NB4 (cell line): ENCODE results near the gene AADACL2.

ENCODE experiments used
- DNase-seq: peaks from one replicate; pipeline ENCODE4 v3.0.0; 2010; ENCODE audit warnings: low read depth
- H3K4me3 ChIP-seq: one replicate; pipeline ENCODE4 v1.5.1; 2011; ENCODE audit warnings: mild to moderate bottlenecking, low read depth, low read length, moderate library complexity
- CTCF ChIP-seq: IDR thresholded peaks from one replicate; pipeline ENCODE4 v1.5.1; 2012; ENCODE audit warnings: low read depth, low read length
- MAX ChIP-seq: IDR thresholded peaks from 2 replicates; pipeline ENCODE4 v1.6.1; 2011; ENCODE audit warnings: low read depth, low read length
- MYC ChIP-seq: IDR thresholded peaks from 2 replicates; pipeline ENCODE4 v1.6.1; 2011; ENCODE audit warnings: low read depth, low read length
- POLR2A ChIP-seq: IDR thresholded peaks from 2 replicates; pipeline ENCODE4 v1.6.1; 2011; ENCODE audit warnings: mild to moderate bottlenecking; ENCODE audit not compliant: insufficient read length; ENCODE audit errors: extremely low read depth

The AADACL2 gene

GRCh38 chr3:151775314-151776258, 41.9 kb downstream of the AADACL2 start:
- TF ChIP-seq MAX, result no peak
- TF ChIP-seq POLR2A, result no peak
- no peak for TF ChIP-seq MYC
- no peak overlapping the region for H3K4me3 ChIP-seq
- DNase-seq, result no peak

- H3K4me3 ChIP-seq, result no peak overlapping the region
- TF ChIP-seq POLR2A, result no peak
- no peak for TF ChIP-seq MYC
- no peak for TF ChIP-seq CTCF
- TF ChIP-seq MAX, result no peak
- DNase-seq, result no peak
These were observed 42.6 kb downstream of the AADACL2 start for GRCh38 chr3:151776259-151776740.

GRCh38 chr3:151777880-151778279, 44.2 kb downstream of the AADACL2 start:
- DNase-seq, result no peak

GRCh38 chr3:151787626-151788025, 53.9 kb downstream of the AADACL2 start:
- no peak for DNase-seq
- TF ChIP-seq CTCF (no peak), MAX (no peak), MYC (no peak), POLR2A (no peak)
- H3K4me3 ChIP-seq, result no peak overlapping the region

More at GRCh38 chr3:151777880-151778279, 44.2 kb downstream of the AADACL2 start:
- H3K4me3 ChIP-seq, result no peak overlapping the region
- no peak for TF ChIP-seq CTCF
- no peak for TF ChIP-seq MYC
- no peak for TF ChIP-seq MAX
- no peak for TF ChIP-seq POLR2A

- no peak for TF ChIP-seq POLR2A
- no peak for TF ChIP-seq MAX
- TF ChIP-seq CTCF, result no peak
- no peak for TF ChIP-seq MYC
- no peak for DNase-seq
- H3K4me3 ChIP-seq, result no peak overlapping the region
These were observed 54.7 kb downstream of the AADACL2 start for GRCh38 chr3:151788401-151788800.
